HS-5 (cell line): ENCODE results near the gene TENT4A.

Experiments used
- DNase-seq: peaks from one replicate; pipeline ENCODE4 v3.0.0-alpha.2; 2012; ENCODE audit warnings: low read depth

Gene TENT4A

DNA sequence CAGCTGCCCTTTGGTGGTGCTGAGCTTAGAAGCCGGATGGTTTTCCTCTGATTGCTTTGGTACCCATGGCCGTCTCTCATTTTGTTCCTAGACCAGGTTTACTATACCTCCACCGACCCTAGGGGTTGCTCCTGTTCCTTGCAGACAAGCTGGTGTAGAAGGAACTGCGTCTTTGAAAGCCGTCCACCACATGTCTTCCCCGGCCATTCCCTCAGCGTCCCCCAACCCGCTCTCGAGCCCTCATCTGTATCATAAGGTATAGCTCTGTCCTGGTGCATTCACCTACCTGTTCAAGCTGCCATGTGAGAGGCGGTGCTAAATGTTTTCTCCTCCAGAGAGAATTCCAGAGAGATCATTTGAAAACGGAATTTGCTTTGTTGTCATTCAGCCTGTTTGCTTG, 39.5 kb downstream of the TENT4A start:
- no peak for DNase-seq

DNA sequence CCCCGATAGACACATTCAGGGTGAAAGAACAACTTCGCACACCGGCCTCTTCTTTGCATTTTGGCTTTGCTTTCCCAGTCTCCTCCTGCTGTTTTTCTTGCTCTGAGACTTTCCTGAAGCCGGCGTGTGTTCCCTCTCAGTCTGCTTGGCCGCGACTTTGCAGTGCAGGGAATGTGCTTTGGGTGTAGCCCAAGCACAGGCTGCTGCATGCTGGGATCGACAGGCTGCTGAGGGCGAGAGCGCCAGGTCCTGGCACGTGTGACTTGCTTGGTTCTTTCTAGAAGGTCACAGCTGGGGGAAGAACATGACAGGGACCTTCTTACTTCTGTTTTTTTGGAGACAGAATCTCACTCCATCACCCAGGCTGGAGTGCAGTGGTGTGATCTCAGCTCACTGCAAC, 40.6 kb downstream of the TENT4A start:
- no peak for DNase-seq

DNA sequence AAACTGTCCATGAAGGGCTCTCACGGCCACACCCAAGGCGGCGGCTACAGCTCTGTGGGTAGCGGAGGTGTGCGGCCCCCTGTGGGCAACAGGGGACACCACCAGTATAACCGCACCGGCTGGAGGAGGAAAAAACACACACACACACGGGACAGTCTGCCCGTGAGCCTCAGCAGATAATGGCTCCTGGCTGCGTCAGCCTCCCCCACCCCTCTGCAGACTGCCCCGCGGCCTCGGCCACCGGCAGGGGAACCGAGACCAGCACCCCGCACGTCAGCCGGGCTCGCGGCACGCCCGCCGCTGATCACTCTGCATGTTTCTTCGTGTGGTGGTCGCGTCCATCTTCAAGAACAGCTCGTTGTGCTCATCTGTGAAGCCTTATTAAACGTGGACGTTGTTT, 41.5 kb downstream of the TENT4A start:
- DNase-seq = no peak

DNA sequence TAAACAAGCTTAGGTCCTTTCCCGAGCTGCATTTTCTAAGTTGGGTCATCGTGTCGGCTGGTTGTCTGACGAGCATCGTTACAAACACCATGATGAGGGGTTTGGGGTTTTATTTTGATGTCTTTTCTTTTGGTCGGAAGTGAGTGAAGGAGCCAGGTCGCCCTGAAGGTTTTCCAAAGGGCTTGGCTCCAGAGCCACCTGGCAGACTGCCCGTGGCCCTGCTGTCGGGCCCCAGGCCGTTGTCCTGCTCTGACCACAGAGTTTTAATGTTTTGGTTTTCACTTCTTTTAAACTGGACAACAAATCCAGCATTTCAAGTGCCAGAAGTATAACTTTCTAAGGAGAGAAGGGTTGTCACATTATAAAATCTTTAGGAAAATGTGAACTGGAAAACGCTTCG, 42.3 kb downstream of the TENT4A start:
- DNase-seq = no peak

DNA sequence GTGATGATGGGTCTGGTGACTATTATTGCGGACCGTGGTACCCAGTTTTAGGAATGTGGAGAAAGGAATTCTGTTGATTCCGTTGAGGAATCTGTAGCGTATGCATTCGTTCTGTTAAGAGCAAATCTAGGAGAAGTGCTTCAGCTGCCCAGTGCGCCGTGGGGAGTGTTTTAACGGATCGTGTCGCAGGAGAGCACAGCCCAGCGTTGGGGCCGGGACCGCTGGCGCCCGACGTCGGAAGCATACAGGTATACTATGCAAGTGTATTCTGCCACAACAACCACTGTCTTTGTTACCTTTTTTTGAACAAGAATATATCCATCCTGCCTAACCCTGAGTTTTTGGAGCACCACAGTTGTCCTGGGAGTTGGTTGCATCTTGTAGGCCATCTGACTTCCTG, 42.7 kb downstream of the TENT4A start:
- no peak for DNase-seq

DNA sequence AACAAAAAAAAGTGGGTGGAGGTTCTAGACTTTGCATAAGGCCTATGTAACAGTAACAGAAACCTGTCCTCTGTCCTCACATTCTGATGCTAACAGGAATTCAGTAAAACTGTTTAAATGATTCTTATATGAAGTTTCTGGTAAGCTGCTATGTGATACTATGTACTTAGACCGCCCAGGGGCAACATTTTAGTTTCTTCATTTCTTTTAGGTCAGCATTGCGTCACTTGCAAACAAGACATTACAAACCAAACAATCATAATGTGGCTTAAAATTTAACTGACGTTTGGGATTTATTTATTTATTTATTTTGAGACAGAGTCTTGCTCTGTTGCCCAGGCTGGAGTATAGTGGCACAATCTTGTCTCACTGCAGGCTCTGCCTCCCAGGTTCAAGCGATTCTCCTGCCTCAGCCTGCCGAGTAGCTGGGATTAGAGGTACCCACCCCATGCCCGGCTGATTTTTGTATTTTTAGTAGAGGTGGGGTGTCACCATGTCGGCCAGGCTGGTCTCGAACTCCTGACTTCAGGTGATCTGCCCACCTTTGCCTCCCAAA, 44.3 kb downstream of the TENT4A start:
- DNase-seq = no peak

DNA sequence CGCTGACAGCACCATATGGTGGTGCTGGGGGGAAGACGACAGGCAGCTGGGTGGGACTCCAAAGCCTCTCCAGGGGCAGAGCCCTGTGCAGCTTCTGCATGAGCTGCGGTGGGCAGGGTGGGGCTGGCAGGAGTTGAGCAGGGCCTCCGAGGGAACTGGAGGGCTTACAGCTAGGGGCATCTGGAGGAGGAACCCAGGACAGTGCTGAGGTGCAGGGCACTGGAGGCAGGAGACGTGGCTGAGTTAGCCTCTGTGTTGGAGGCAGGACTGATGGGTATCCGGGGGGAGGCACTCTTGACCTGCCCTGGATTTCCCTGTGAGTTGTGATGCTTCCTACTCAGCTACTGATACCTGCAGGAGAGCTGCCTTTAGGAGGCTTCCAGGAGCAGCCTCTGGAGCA, 45.0 kb downstream of the TENT4A start:
- DNase-seq = no peak

DNA sequence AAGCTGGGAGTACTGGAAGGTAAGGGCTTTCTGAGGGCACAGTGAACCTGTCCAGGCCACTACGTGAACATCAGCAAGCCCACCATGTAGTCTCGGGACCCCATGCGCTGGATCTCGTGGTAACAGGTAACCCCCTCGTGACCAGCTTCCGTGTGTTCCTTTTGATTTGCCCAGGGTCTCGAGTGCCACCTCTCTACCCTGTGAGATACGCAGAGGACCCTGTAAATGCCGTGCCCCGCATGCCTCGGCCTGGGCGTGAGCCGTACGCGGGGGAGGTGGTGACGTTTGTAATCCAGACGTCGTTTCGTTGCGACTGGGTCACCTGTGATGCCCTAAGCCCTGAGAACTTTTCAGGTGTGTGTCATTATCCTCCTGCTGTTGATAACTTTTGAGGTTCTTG, 45.5 kb downstream of the TENT4A start:
- no peak for DNase-seq

DNA sequence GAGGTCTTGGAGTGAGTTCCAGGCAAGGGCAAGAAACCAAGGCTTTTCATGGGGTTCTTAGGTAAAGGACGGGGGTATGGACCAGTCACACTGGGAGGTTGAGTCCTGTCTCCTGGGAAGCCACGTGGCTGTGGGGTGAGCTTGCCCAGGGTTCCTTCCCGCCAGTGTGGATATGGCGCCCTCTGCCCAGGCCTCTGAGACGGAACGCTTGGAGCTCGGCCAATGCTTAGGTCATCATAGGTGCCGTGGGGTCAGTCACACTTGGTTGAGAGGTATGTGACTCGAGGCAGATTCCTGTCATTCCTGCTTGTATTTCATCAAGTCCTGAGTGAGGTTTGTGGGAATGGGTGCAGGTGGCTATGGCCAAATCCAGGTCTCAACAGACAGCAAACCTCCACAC, 46.2 kb downstream of the TENT4A start:
- DNase-seq = no peak

DNA sequence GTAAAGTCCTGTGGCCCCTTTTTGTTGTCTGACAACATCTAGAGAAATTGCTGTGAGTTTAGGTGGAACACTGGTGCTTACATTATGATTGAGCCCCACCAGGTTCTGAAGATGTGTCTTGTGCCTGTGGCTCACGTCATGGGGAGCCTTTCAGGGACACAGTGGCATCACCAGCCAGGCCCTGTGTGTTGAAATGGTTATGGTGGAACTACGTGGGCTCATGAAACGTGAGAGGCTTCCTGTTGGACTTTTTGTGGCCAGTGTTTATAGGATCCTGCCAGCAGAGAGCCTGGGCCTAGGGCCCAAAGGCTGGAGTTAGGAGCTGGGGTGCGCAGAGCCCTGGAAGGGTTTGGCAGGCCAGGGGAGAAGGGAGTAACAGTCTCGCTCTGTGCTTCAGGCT, 46.8 kb downstream of the TENT4A start:
- no peak for DNase-seq

DNA sequence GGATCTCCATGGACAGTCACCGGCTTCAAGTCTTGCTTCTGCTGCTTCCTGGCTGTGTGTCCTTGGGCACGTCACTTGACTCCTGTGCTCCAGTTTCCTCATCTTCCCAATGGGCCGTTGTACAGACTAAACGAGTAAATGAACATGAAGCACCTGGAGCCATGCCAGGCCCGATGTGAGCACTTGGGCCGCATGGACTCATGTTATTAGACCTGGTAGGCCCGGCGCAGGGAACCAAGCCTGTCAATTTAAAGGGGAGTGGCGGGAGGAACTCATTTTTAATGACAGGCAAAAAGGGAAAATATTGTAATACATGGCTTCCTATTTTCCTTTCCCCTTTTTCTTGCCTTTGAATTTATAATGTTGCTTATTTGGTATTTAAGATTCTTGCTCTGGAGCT, 47.5 kb downstream of the TENT4A start:
- DNase-seq = no peak

DNA sequence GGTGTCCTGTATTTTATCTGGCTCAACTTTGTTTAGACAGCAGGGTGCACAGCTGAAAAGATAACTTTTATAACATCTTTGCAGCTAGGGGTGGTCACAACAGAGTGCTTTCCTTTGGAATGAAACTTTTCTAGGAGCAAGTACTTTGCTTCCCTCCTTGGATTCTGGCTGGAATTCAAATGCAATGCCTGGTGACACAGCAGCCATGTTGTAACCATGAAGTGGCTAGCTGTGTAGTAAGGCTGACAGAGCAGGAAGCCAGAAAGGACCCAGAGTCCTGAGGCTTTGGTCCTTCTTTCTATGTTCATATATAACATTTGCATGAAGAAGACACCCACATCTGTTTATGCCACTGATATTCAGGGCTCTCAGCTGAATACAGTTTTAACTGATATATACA, 48.1 kb downstream of the TENT4A start:
- no peak for DNase-seq

DNA sequence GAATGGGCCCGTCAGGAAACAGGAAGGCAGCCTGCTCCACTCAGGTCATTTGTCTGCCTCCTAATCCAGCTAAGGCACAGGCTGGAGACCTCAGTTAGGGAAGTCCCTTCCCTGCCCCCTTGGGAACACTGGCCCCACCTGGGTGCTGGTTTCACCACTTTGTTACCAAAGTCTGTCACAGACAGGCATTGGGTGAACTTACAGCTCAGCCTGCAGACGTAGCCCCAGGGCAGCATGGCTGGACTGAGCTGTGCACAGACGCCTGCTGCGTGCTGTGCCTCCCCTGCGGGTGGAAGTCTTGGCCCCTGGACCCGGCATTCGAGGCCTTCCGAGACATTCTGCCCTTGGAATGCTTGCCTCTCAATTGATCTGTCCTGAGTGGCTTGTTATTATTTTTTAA, 48.9 kb downstream of the TENT4A start:
- DNase-seq = no peak

DNA sequence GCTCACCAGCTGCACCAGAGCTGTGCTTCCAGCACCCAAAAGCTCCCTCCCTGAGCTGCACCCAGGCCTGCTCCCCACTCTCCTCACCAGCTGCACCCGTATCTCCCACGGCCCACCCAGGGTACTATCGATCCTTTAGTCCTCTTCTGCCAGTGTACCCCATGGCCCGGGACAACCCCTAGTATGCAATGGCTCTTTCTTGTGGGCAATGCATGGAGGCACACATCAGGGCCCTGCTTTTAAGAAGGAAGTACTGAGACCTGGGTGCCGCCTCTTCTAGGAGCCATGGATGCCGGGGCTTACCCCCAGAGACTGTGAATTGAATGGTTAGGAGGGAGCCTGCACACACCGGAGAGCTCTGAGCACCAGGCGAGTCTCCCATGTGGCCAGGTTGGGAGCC, 49.5 kb downstream of the TENT4A start:
- DNase-seq = no peak

DNA sequence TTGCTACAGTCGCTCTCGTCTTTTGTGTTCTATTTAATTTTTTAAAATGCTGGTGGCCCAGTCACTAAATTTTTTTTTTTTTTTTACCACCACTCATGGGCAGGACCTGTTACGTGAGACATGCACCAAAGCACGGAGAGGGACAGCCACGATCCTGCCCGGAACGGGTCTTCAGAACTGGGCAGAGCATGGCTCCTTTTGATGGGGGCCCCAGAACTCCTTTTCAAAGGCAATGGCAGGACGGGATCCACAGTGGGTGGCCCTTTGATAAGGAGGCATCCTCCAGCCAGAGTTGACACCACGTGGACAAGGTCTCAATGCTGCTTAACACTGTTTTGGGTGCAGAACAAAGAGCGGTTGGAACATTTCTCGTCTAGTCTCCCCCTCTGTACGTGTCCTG, 50.0 kb downstream of the TENT4A start:
- DNase-seq = no peak

DNA sequence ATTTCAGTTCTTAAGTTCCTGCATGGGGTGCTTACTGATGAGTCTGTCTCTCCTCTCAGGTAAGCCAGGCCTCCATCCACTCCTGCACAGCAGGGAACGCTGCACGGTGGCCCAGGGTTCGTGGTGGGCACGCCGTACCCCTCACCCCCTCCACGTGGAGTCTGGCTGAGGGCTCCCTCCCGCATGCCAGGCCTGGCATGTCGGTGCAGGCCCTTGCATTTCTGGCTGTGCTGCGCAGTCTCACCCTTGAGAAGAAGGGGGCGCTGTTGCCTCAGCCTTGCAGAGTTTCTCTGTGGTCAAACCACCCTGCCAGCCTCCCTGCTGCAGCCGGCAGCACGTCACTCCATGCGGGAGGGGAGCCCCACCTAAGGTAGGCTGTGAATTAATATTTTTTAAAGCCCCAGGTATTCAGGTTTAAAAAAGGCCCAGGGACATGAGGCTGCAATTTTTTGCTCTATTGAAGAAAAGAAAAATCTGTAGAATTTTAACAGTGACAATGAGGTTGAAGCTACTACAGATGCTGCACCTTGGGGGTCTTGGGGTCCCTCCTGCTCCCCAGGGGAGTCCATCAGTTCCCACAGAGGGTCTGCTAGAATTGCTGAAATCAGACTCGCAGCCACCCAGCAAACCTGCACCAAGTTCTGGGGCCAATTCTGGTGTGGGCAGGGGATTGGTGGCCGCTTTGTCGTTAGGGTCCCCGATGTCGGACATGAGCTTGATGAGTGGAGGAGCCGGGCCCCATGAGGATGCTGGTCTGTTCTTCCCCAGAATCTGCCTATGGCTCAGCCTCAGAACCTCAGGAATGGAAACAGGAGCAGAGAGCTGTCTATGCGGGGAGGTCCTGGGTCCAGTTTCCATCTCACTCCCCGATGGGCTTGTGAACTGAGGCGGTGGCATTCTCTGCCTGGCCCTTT, 52.6 kb downstream of the TENT4A start:
- DNase-seq = no peak

DNA sequence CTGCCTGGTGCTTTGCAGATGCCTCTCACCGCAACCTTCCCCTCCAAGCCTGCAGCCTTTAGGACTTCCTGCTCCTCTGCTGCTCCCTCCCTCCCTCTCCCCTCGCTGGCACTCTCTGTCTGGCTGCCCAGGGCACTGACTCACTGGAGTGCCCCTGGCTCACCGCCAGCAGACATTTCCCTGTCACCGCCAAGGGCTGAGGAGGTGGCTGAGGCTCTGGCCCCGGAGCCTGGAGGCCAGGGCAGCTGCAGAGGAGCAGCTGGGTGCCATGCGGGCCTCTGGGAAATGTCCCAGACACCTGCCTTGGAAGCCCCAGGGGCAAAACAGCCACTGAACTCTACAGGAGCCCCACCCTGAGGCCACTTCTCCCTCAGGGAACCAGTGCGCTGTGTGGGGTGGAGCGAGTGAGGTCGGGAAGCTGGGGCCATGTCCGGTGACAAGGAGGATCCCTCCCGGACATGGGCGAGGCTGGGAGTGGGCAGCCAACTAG, 53.4 kb downstream of the TENT4A start:
- DNase-seq = peak; percentile 61

DNA sequence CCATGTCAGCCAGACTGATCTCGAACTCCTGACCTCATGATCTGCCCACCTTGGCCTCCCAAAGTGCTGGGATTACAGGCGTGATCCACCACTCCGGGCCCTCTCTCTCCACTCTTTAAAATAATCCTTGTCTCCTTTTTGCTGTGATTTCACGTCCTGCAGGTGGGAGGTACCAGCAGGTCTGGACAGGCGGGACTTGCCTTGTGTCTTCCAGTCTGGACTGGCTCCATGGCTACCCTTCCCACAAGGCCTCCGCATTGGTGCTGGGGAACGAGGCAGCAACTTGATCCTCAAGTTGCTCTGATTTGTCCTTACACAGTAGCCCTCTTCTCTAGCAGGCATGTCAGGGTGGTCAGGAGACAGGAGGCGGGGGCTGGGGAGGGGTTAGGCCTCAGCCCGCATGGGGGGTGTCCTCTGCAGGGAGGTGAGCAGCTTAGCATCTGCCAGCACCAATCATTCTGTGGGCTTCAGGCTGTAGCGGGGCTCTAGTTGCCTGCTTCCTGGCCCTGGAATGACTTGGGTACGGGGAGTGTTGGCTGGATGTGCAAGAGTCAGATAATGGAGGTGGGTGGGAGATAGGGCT, 54.3 kb downstream of the TENT4A start:
- no peak for DNase-seq

DNA sequence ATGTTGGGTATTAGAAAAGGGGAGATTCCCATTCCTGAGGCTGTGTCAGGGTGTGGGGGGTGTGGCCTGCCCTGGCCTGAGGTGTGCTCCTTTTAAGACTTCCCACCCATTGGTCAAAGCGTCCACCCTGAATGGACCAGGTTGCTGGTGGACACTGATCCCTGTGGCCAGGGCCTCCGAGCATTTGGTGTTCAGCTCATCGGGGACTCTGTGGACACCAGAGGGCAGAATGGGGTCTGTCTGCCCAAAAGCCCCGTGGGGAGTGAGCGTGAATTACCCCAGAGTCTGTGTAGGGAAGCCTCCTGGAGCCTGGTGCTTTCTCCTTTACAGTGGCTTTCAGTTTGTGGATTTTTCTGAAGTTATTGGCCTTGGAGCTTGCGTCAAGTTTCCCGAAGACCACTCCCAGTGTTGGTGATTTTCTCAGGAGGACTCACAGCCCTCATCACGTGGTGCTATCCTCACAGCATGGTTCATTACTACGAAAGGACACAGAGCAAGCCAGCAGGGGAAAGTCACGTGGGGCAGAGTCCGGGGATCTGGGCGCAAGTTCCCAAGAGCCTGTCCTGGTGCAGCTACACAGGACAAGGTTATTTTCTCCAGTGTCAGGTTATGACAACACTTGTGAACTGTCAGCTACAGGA, 55.5 kb downstream of the TENT4A start:
- DNase-seq = no peak

DNA sequence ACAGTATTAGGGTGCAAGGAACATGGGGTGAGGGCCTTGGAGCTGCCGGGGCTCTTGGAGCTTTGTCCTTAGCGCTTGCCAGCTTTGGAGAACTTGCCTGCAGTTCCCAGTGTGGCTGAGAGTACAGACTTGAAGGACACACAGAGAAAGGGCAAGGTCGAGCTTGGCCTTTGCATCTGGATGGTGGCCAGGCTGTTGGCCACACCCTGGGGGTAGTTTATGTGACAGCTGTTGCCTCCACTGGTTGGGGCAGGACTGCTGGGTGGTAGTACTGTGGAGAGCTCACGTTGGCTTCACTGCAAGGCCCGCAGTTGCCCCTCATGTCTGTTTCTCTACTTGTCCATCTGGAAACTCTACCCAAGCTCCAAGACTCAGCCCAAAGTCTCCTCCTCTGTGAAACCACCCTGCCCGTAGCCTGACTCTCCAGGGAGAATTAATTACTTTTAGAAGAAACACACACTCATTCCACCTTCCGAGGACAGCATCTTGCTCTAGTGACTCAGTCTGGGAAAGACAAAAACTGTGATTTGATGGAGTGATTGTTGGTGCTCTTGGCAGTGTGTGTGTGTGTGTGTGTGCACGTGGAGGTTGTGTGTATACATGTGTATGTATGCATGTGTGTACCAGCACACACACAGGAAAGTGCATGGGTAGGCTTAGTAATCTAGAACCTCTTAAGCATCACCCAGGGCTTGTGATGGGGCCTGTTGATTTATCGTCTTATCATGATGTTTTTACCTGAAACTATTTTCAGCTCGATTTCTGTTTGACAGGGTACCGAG, 57.8 kb downstream of the TENT4A start:
- no peak for DNase-seq

DNA sequence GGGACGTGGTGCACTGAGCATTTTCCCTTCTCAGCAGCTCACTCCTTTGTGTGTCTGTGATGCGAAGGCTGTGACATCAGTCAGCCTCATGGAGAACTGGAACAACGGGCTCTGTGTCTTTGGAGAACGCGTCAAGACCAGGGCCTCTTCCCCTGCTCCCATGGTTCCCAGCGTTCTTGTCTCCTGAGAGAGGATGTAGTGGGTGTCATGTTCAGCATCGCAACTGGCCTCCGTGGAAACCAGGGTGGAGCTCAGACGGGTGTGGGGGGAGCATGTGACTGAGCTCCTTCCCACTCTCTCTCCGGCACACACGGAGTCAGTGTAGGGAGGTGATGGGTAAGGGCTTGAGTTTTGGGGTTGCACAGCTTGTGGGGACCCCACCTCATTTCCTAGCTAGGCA, 59.7 kb downstream of the TENT4A start:
- no peak for DNase-seq
